Activated B cell treated with CpG ODN at 0.5 μM for 24 hours (primary cell): ENCODE data around the gene ARFGEF3. TPM values are rescaled to one million over a fixed set of nuclear protein-coding genes. Genes with fewer than 3 reads are reported as not detected.

Source experiments
- ATAC-seq: fragments of 200-7000 bp; cut with Tn5 transposase; one replicate; pipeline ENCODE4 v1.10.0; 2021; ENCODE audit warnings: low read depth, mild to moderate bottlenecking, moderate library complexity
- CTCF ChIA-PET: fragments of 350-600 bp; sonication (Branson Sonifier 250); formaldehyde crosslinking; loops from one replicate; lab custom pipeline; 2021; ENCODE audit warnings: antibody characterized with exemption; lab: Charles Lee
- POLR2A ChIA-PET: fragments of 350-600 bp; sonication (Branson Sonifier 250); formaldehyde crosslinking; loops from one replicate; lab custom pipeline; 2021; ENCODE audit warnings: antibody characterized with exemption; lab: Charles Lee
- DNase-seq: peaks from one replicate; pipeline ENCODE4 v3.0.0; 2022
- H3K27ac Mint-ChIP-seq: one replicate; pipeline ENCODE4 v1.8.0; 2020; ENCODE audit warnings: mixed read lengths
- H3K27me3 Mint-ChIP-seq: one replicate; pipeline ENCODE4 v1.8.0; 2021; ENCODE audit warnings: mixed read lengths
- H3K36me3 Mint-ChIP-seq: one replicate; pipeline ENCODE4 v1.8.0; 2021; ENCODE audit warnings: low read depth, mixed read lengths
- H3K4me1 Mint-ChIP-seq: one replicate; pipeline ENCODE4 v1.8.0; 2021; ENCODE audit warnings: mixed read lengths
- H3K4me3 Mint-ChIP-seq: one replicate; pipeline ENCODE4 v1.8.0; 2020; ENCODE audit warnings: mild to moderate bottlenecking, mixed read lengths
- H3K9me3 Mint-ChIP-seq: one replicate; pipeline ENCODE4 v1.8.0; 2020; ENCODE audit warnings: mixed read lengths
- intact Hi-C: fragments of 100-400 bp; cut with micrococcal nuclease; formaldehyde crosslinking; loops from one replicate; pipeline ENCODE4 v1.15.1; 2024
- total RNA-seq: library from RNA; stranded (reverse); gene quantifications from 2 replicates; pipeline ENCODE4 v1.2.3, GENCODE V29; 2022
- TF ChIP-seq, protein P1 (sequence below): fragments of 200-600 bp; IDR thresholded peaks from one replicate; pipeline ENCODE4 v1.8.0; 2022; ENCODE audit warnings: antibody characterized with exemption, mild to moderate bottlenecking

The ARFGEF3 gene
- total RNA-seq, 1 donor from 2014 or later: 0.02 TPM

DNA sequence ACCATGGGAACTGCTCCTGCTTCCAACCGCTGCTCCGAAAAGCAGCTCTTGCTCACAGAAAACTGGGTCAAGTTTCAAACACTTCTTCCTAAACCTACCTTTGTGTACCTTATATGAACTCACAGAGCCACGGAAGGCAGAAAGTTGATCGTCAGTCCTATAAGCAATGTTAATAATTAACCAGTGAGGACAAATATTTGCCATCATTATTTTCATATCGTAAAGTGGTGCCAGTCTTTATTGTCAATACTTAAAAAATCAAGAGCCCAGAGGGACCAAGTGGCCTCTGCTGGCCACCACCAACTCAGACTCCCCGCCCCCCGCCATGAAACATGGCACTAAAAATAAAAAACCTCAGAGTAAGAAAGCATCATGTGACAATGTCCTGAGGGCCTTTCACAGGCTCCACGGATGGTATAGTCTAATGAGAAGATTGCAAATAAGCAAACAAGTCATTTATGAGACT is 65.6 kb downstream of the ARFGEF3 start:
- Mint-ChIP-seq H3K9me3 (no peaks in the 10 kb centered on the region), H3K36me3 (no peaks in the 10 kb centered on the region), H3K4me1 (peaks cover 11% of the 10 kb centered on the region), H3K4me3 (no peak overlapping the region), H3K27me3 (peaks cover 19% of the 10 kb centered on the region), H3K27ac (no peak overlapping the region)
- POLR2A ChIA-PET: no interaction called here
- ATAC-seq (no peak), DNase-seq (no peak)
- intact Hi-C loops: no loop called here
- CTCF ChIA-PET: no interaction called here
- TF ChIP-seq, protein P1, sequence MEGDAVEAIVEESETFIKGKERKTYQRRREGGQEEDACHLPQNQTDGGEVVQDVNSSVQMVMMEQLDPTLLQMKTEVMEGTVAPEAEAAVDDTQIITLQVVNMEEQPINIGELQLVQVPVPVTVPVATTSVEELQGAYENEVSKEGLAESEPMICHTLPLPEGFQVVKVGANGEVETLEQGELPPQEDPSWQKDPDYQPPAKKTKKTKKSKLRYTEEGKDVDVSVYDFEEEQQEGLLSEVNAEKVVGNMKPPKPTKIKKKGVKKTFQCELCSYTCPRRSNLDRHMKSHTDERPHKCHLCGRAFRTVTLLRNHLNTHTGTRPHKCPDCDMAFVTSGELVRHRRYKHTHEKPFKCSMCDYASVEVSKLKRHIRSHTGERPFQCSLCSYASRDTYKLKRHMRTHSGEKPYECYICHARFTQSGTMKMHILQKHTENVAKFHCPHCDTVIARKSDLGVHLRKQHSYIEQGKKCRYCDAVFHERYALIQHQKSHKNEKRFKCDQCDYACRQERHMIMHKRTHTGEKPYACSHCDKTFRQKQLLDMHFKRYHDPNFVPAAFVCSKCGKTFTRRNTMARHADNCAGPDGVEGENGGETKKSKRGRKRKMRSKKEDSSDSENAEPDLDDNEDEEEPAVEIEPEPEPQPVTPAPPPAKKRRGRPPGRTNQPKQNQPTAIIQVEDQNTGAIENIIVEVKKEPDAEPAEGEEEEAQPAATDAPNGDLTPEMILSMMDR: no peak

DNA sequence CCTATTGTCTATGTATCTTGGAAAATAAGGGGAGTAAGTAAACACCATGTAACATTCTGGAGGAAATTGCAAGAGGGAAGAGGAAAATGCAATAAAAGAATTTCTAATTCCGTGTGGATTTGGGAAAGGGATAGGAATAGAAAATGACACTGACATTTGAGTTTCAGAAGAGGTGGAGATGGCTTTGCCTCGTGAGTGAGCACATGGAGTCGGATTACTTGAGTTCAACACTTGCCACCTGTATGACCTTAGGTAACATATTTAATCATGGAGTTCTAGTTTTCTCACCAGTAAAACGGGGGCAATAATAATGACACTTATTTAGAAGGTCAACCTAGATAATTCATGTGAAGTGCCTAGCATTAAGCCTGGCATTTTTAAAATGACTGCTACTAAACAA is 67.3 kb downstream of the ARFGEF3 start:
- CTCF ChIA-PET: no interaction called here
- Mint-ChIP-seq H3K9me3 (no peaks in the 10 kb centered on the region), H3K4me1 (peaks cover 16% of the 10 kb centered on the region), H3K27me3 (peaks cover 21% of the 10 kb centered on the region), H3K36me3 (no peaks in the 10 kb centered on the region), H3K27ac (no peak overlapping the region), H3K4me3 (no peak overlapping the region)
- POLR2A ChIA-PET: no interaction called here
- TF ChIP-seq, protein P1: no peak
- no peak for DNase-seq
- intact Hi-C loops: no loop called here
- no peak for ATAC-seq

DNA sequence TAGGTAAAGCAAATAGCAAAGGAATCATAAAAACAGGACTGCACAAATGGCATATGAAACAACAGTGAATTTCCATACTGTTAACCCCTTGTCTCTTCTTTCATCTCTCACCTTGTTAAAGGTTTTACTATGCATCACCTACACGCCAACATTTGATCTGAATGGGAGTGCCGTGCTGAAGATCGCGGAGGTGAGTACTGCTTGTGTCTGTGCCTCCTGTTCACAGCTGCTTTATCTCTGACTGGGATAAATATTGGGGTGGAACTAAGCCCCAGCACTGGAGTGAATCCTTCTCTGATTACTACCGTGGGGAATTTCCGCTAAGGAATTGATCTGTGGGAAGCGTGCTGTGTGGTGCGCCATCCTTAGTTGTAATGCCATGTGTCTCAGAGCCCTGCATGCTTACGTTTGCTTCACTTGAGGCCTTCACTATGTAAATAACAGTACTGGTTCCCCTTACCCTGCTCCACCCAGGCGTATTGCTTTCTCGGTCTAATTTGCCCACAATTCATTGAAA is 68.0 kb downstream of the ARFGEF3 start:
- ChIA-PET CTCF (no interaction called here), POLR2A (no interaction called here)
- TF ChIP-seq, protein P1: no peak
- H3K4me3 Mint-ChIP-seq: no peak overlapping the region
- peaks cover 16% of the 10 kb centered on the region for H3K4me1 Mint-ChIP-seq
- intact Hi-C loops: no loop called here
- DNase-seq (no peak), ATAC-seq (no peak)
- H3K36me3 Mint-ChIP-seq: no peaks in the 10 kb centered on the region
- no peaks in the 10 kb centered on the region for H3K9me3 Mint-ChIP-seq
- H3K27me3 Mint-ChIP-seq: peaks cover 21% of the 10 kb centered on the region
- H3K27ac Mint-ChIP-seq: no peak overlapping the region

DNA sequence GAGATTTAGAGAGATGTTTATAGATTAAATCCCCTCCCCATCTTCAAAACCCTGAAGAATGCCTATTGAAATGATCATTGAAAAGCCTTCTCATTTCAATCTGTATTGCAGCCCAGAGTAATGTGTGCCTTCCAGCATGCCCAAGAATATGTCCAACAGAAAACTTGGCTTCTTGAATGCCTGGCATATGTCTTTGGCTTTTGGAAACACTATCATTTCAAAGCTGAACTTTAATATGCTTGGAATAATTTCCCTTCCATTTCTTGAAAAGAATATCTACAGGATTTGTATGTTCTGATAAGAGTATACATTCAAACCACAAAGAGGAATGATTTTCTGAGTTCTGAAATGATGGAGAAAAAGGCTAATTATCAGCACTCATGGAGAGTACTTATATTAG is 68.5 kb downstream of the ARFGEF3 start:
- Mint-ChIP-seq H3K4me3 (no peak overlapping the region), H3K27ac (no peak overlapping the region), H3K9me3 (no peaks in the 10 kb centered on the region), H3K4me1 (peaks cover 16% of the 10 kb centered on the region), H3K36me3 (no peaks in the 10 kb centered on the region), H3K27me3 (peaks cover 21% of the 10 kb centered on the region)
- ChIA-PET POLR2A (no interaction called here), CTCF (no interaction called here)
- intact Hi-C loops: no loop called here
- no peak for DNase-seq
- no peak for ATAC-seq
- TF ChIP-seq, protein P1: no peak

DNA sequence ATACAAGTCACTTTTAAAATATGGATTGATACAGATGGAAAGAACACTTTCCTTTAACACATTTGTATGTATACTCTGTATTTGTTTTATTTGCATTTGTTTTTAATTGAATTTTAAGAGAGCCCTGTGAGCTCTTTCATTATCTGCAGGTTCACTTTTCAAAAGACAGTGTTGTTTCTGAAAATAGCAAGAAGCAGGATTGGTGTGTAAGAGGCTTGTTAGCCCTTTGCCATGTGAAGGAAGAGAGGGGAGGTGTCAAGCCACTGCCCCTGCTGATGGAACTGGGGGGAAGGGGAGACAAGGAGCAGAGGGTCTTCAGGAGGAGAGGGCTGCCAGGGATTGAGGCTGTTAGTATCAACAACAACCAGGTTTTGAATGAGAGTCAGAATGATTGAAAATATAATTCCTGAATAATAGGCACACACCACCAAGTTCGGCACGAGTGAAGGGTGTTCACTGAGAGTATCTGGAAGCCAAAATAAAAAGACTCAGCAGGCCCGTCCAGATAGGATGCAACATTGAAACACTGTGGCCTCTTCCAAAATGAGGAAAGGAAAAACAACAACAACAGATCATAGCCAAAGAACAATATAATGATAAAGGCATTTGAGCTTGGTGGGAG is 69.1 kb downstream of the ARFGEF3 start:
- H3K27me3 Mint-ChIP-seq: peaks cover 21% of the 10 kb centered on the region
- ATAC-seq (no peak), DNase-seq (no peak)
- H3K27ac Mint-ChIP-seq: no peak overlapping the region
- H3K4me1 Mint-ChIP-seq: peaks cover 16% of the 10 kb centered on the region
- ChIA-PET CTCF (no interaction called here), POLR2A (no interaction called here)
- TF ChIP-seq, protein P1: no peak
- no peak overlapping the region for H3K4me3 Mint-ChIP-seq
- intact Hi-C loops: no loop called here
- H3K36me3 Mint-ChIP-seq: no peaks in the 10 kb centered on the region
- no peaks in the 10 kb centered on the region for H3K9me3 Mint-ChIP-seq
